K562 (cell line): ENCODE data around the gene MB21D2.

ENCODE experiments used
- KAT2B ChIP-seq: IDR thresholded peaks from one replicate; pipeline ENCODE4 v1.6.1; 2012; ENCODE audit warnings: low read depth, mild to moderate bottlenecking, control low read depth, inconsistent platforms, low read length, moderate library complexity
- ZBTB26 ChIP-seq: fragments of 450-650 bp; formaldehyde crosslinking; IDR thresholded peaks from 2 replicates; pipeline ENCODE4 v1.4.0; 2022; ENCODE audit warnings: missing genetic modification characterization

GRCh38 chr3:192913540-192913939, 4.1 kb downstream of the MB21D2 start:
- TF ChIP-seq KAT2B (no peak), ZBTB26 (CRISPR knock-in tag) (no peak)
